Measurements from ENCODE around the gene FARS2. TPM values are rescaled to one million over a fixed set of nuclear protein-coding genes. Genes with fewer than 3 reads are reported as not detected.

Gene FARS2
- polyA plus RNA-seq, 1 donor (not counting 4 experiments of a cell fraction or from before 2014, with no cell fraction given): 21.3 TPM

- TF ChIP-seq CTCF (optimal IDR thresholded peaks at IDR 0.05 in 1 of 3, IDR thresholded peaks at IDR 0.05 in 1 of 3, conservative IDR thresholded peaks at IDR 0.05 in 1 of 3; ENCODE audit: extremely low read depth in 1 of 3, insufficient read depth in 2 of 3, low read length in 3 of 3): no peak
- no peak for TF ChIP-seq EZH2 (IDR thresholded peaks at IDR 0.05; ENCODE audit: low read length)
- Histone ChIP-seq H3K4me3 (ENCODE audit: control insufficient read depth in 2 of 3, extremely low read depth in 1 of 3, insufficient read depth in 2 of 3, low read depth in 1 of 3, low read length in 3 of 3) (no peak overlapping the region), H3K4me2 (ENCODE audit: control insufficient read depth, extremely low read depth, insufficient read depth, low read depth, low read length) (peak overlapping the region; percentile 61), H3K9me3 (ENCODE audit: control insufficient read depth, low read depth, low read length) (no peaks in the 10 kb centered on the region), H3K9ac (ENCODE audit: control insufficient read depth, extremely low read depth, insufficient read depth, low read length) (peak overlapping the region; percentile 13), H4K20me1 (ENCODE audit: control insufficient read depth, extremely low read depth, insufficient read depth, low read length) (no peaks in the 10 kb centered on the region), H3K9me1 (ENCODE audit: control insufficient read depth, extremely low read depth, insufficient read depth, low read length) (no peaks in the 10 kb centered on the region), H2AFZ (ENCODE audit: control insufficient read depth, low read length) (peak overlapping the region; percentile 24), H3K4me1 (ENCODE audit: control insufficient read depth, extremely low read depth, insufficient read depth, low read length) (peaks cover 23% of the 10 kb centered on the region), H3K36me3 (ENCODE audit: control insufficient read depth in 2 of 2, extremely low read depth in 1 of 2, insufficient read depth in 2 of 2, low read length in 2 of 2) (no peaks in the 10 kb centered on the region), H3K27ac (ENCODE audit: control insufficient read depth, insufficient read depth, low read length) (peak overlapping the region; percentile 55), H3K79me2 (ENCODE audit: control insufficient read depth, insufficient read depth, low read length) (no peaks in the 10 kb centered on the region), H3K27me3 (ENCODE audit: control insufficient read depth, extremely low read depth, insufficient read depth, low read length) (no peaks in the 10 kb centered on the region)
- DNase-seq (ENCODE audit: low read depth, low spot score): no peak
- peak; percentile 49 for FAIRE-seq
- dilution Hi-C loops (cut with MboI; ENCODE audit: extremely low pct_ligation_motif_present, low sequenced_read_pairs): no loop called here
Observed at GRCh38 chr6:5457041-5457440, 195.7 kb downstream of the FARS2 start.

- H2AFZ ChIP-seq (ENCODE audit: control insufficient read depth, low read length): peak overlapping the region; percentile 85
- FAIRE-seq: peak; percentile 49
- H3K4me3 ChIP-seq (ENCODE audit: control insufficient read depth in 2 of 3, extremely low read depth in 1 of 3, insufficient read depth in 2 of 3, low read depth in 1 of 3, low read length in 3 of 3): no peak overlapping the region
- no peaks in the 10 kb centered on the region for H3K79me2 ChIP-seq (ENCODE audit: control insufficient read depth, insufficient read depth, low read length)
- H3K9me1 ChIP-seq (ENCODE audit: control insufficient read depth, extremely low read depth, insufficient read depth, low read length): no peaks in the 10 kb centered on the region
- DNase-seq (ENCODE audit: low read depth, low spot score): no peak
- no peaks in the 10 kb centered on the region for H3K27me3 ChIP-seq (ENCODE audit: control insufficient read depth, extremely low read depth, insufficient read depth, low read length)
- H3K36me3 ChIP-seq (ENCODE audit: control insufficient read depth in 2 of 2, extremely low read depth in 1 of 2, insufficient read depth in 2 of 2, low read length in 2 of 2): no peaks in the 10 kb centered on the region
- H3K4me2 ChIP-seq (ENCODE audit: control insufficient read depth, extremely low read depth, insufficient read depth, low read depth, low read length): peak overlapping the region; percentile 61
- H3K9me3 ChIP-seq (ENCODE audit: control insufficient read depth, low read depth, low read length): no peaks in the 10 kb centered on the region
- peaks cover 23% of the 10 kb centered on the region for H3K4me1 ChIP-seq (ENCODE audit: control insufficient read depth, extremely low read depth, insufficient read depth, low read length)
- H4K20me1 ChIP-seq (ENCODE audit: control insufficient read depth, extremely low read depth, insufficient read depth, low read length): no peaks in the 10 kb centered on the region
- peak overlapping the region; percentile 24 for H3K9ac ChIP-seq (ENCODE audit: control insufficient read depth, extremely low read depth, insufficient read depth, low read length)
- dilution Hi-C loops (cut with MboI; ENCODE audit: extremely low pct_ligation_motif_present, low sequenced_read_pairs): no loop called here
- TF ChIP-seq CTCF (optimal IDR thresholded peaks at IDR 0.05 in 1 of 3, IDR thresholded peaks at IDR 0.05 in 1 of 3, conservative IDR thresholded peaks at IDR 0.05 in 1 of 3; ENCODE audit: extremely low read depth in 1 of 3, insufficient read depth in 2 of 3, low read length in 3 of 3): no peak
- no peak for TF ChIP-seq EZH2 (IDR thresholded peaks at IDR 0.05; ENCODE audit: low read length)
- peak overlapping the region; percentile 55 for H3K27ac ChIP-seq (ENCODE audit: control insufficient read depth, insufficient read depth, low read length)
Observed at GRCh38 chr6:5457983-5458683, 196.8 kb downstream of the FARS2 start.
